GM23338 (cell line): ENCODE measurements around the gene PKD2. TPM values are rescaled to one million over a fixed set of nuclear protein-coding genes. Genes with fewer than 3 reads are reported as not detected.

Experiments
- ATAC-seq: fragments of 200-7000 bp; cut with Tn5 transposase; 3 replicates; pipeline ENCODE4 v1.9.1; 2020
- DNase-seq: peaks from one replicate; pipeline ENCODE4 v3.0.0-alpha.2; 2015; ENCODE audit warnings: low spot score
- H2AFZ ChIP-seq: fragments of 200-600 bp; sonication (generic); 2 replicates; pipeline ENCODE4 v1.8.0; 2016; ENCODE audit warnings: antibody characterized with exemption, mild to moderate bottlenecking, moderate library complexity
- H3F3A ChIP-seq: fragments of 200-600 bp; sonication (generic); replicated peaks from 2 replicates; pipeline ENCODE4 v1.8.0; 2017; ENCODE audit warnings: antibody characterized with exemption, mixed run types, low read depth
- H3K27ac ChIP-seq: fragments of 200-600 bp; sonication (generic); 2 replicates; pipeline ENCODE4 v1.6.1; 2016; ENCODE audit warnings: low read depth
- H3K27me3 ChIP-seq: fragments of 200-600 bp; sonication (generic); 2 replicates; pipeline ENCODE4 v1.8.0; 2016; ENCODE audit warnings: mild to moderate bottlenecking, mixed run types, moderate library complexity; ENCODE audit not compliant: insufficient read depth
- H3K36me3 ChIP-seq: fragments of 200-600 bp; sonication (generic); 2 replicates; pipeline ENCODE4 v1.8.0; 2016; ENCODE audit warnings: mild to moderate bottlenecking; ENCODE audit not compliant: insufficient read depth
- H3K4me1 ChIP-seq: fragments of 200-600 bp; sonication (generic); 2 replicates; pipeline ENCODE4 v1.8.0; 2016; ENCODE audit warnings: mild to moderate bottlenecking, moderate library complexity; ENCODE audit not compliant: insufficient read depth
- H3K4me2 ChIP-seq: fragments of 200-600 bp; sonication (generic); 2 replicates; pipeline ENCODE4 v1.7.1; 2017; ENCODE audit warnings: mixed run types
- H3K4me3 ChIP-seq: fragments of 200-600 bp; sonication (generic); 2 replicates; pipeline ENCODE4 v1.6.1; 2016; ENCODE audit warnings: mixed run types
- H3K79me2 ChIP-seq: fragments of 200-600 bp; sonication (generic); replicated peaks from 2 replicates; pipeline ENCODE4 v1.8.0; 2017; ENCODE audit warnings: mild to moderate bottlenecking; ENCODE audit not compliant: insufficient read depth
- H3K9me2 ChIP-seq: fragments of 200-600 bp; sonication (generic); 2 replicates; pipeline ENCODE4 v1.8.0; 2017; ENCODE audit not compliant: insufficient read depth
- H4K20me1 ChIP-seq: fragments of 200-600 bp; sonication (generic); replicated peaks from 2 replicates; pipeline ENCODE4 v1.8.0; 2017; ENCODE audit warnings: mild to moderate bottlenecking; ENCODE audit not compliant: insufficient read depth
- H3K27ac Mint-ChIP-seq: 2 replicates; pipeline ENCODE4 v1.8.0; 2020; ENCODE audit warnings: inconsistent platforms, mild to moderate bottlenecking, moderate library complexity, mixed read lengths
- H3K27me3 Mint-ChIP-seq: 3 replicates; pipeline ENCODE4 v1.8.0; 2022; ENCODE audit warnings: low read depth, mild to moderate bottlenecking, moderate library complexity, mixed read lengths, inconsistent platforms; ENCODE audit not compliant: insufficient read depth, poor library complexity
- H3K36me3 Mint-ChIP-seq: 3 replicates; pipeline ENCODE4 v1.8.0; 2021; ENCODE audit warnings: low read depth, mild to moderate bottlenecking, inconsistent platforms, moderate library complexity, mixed read lengths
- H3K4me1 Mint-ChIP-seq: 3 replicates; pipeline ENCODE4 v1.8.0; 2020; ENCODE audit warnings: mild to moderate bottlenecking, inconsistent platforms, mixed read lengths
- H3K4me3 Mint-ChIP-seq: 3 replicates; pipeline ENCODE4 v1.8.0; 2021; ENCODE audit warnings: moderate library complexity, mild to moderate bottlenecking, inconsistent platforms, mixed read lengths
- H3K9me3 Mint-ChIP-seq: 3 replicates; pipeline ENCODE4 v1.8.0; 2020; ENCODE audit warnings: moderate library complexity, mild to moderate bottlenecking, inconsistent platforms, mixed read lengths
- CREB1 ChIP-seq: fragments of 250-450 bp; sonication (Bioruptor Pico); IDR thresholded peaks from 2 replicates; pipeline ENCODE4 v1.5.0; 2020; ENCODE audit warnings: low read depth, mild to moderate bottlenecking, moderate library complexity
- EZH2 ChIP-seq: fragments of 200-600 bp; sonication (generic); IDR thresholded peaks from one replicate; pipeline ENCODE4 v1.8.0; 2017; ENCODE audit warnings: antibody characterized with exemption, mild to moderate bottlenecking, low read depth; ENCODE audit not compliant: unreplicated experiment
- EZH2phosphoT487 ChIP-seq: fragments of 200-600 bp; sonication (generic); IDR thresholded peaks from one replicate; pipeline ENCODE4 v1.8.1; 2018; ENCODE audit warnings: antibody characterized with exemption; ENCODE audit not compliant: unreplicated experiment
- JUNB ChIP-seq: IDR thresholded peaks from one replicate; pipeline ENCODE4 v1.6.1; 2016; ENCODE audit warnings: antibody characterized with exemption; ENCODE audit not compliant: unreplicated experiment
- POLR2AphosphoS5 ChIP-seq: IDR thresholded peaks from 2 replicates; pipeline ENCODE4 v1.6.1; 2016; ENCODE audit warnings: antibody characterized with exemption, low read depth
- STAT1 ChIP-seq: IDR thresholded peaks from one replicate; pipeline ENCODE4 v1.6.1; 2016; ENCODE audit warnings: antibody characterized with exemption; ENCODE audit not compliant: unreplicated experiment
- ZNF114 ChIP-seq: fragments of 250-450 bp; sonication (Bioruptor Pico); IDR thresholded peaks from 2 replicates; pipeline ENCODE4 v1.5.0; 2020; ENCODE audit warnings: mild to moderate bottlenecking, moderate library complexity
- ZNF331 ChIP-seq: fragments of 250-450 bp; sonication (Bioruptor Pico); IDR thresholded peaks from 2 replicates; pipeline ENCODE4 v1.5.0; 2020; ENCODE audit warnings: low read depth, mild to moderate bottlenecking, moderate library complexity
- polyA plus RNA-seq: library from polyadenylated mRNA; unstranded; fragments of >200 nt; fragmentation: Nextera tagmentation; extraction: Ambion mirVana; gene quantifications from 2 replicates; pipeline ENCODE4 v1.2.1, GENCODE V29; 2016
- total RNA-seq: library from RNA; depleted of rRNA; stranded (reverse); fragments of >200 nt; shearing (Covaris generic); gene quantifications from 2 replicates; pipeline ENCODE4 v1.2.3, GENCODE V29; 2014
- TF ChIP-seq, protein P1 (sequence below): IDR thresholded peaks from one replicate; pipeline ENCODE4 v1.6.1; 2018; ENCODE audit warnings: antibody characterized with exemption; ENCODE audit not compliant: unreplicated experiment
- TF ChIP-seq, protein P2 (sequence below): fragments of 250-450 bp; sonication (Bioruptor Pico); IDR thresholded peaks from 2 replicates; pipeline ENCODE4 v1.5.0; 2020; ENCODE audit warnings: mild to moderate bottlenecking, moderate library complexity
- TF ChIP-seq, protein P3 (sequence below), 2 experiments: fragments of 200-600 bp in 1 of 2; sonication (generic) in 1 of 2; conservative IDR thresholded peaks; 2 replicates each; pipeline versions ENCODE4 v1.5.1 to v1.6.1; 2016 to 2017; ENCODE audit warnings: antibody characterized with exemption in 2 of 2, low read depth in 2 of 2, mild to moderate bottlenecking in 2 of 2, moderate library complexity in 1 of 2
- TF ChIP-seq, protein P4 (sequence below): IDR thresholded peaks from 2 replicates; pipeline ENCODE4 v1.6.1; 2016; ENCODE audit warnings: antibody characterized with exemption

Gene PKD2
- total and polyA plus RNA-seq, 2 experiments from 2014 or later, result 17.9 to 45.3 TPM

DNA sequence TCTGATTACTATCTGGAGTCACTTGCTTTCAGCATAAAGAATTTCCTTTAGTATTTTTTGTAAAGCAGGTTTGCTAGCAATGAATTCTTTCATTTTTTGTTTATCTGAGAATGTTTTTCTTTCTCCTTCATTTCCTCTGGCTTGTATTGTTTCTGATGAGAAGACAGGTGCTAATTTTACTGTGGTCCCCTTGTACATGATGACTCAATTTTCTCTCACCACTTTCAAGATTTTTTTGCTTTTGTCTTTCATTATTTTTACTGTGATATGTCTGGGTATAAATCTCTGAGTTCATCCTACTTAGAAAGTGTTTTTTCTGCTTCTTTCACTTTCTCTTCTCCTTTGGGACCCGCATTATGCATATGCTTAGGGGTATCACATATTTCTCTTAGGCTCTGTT, 62.6 kb downstream of the PKD2 start:
- Histone ChIP-seq H3F3A (no peaks in the 10 kb centered on the region), H3K36me3 (peaks cover 68% of the 10 kb centered on the region), H3K4me1 (no peaks in the 10 kb centered on the region), H3K9me2 (no peaks in the 10 kb centered on the region), H2AFZ (no peak overlapping the region), H3K4me2 (no peak overlapping the region), H3K4me3 (no peak overlapping the region), H3K79me2 (no peaks in the 10 kb centered on the region), H3K27me3 (no peaks in the 10 kb centered on the region), H3K27ac (no peak overlapping the region), H4K20me1 (no peaks in the 10 kb centered on the region)
- DNase-seq, result no peak
- Mint-ChIP-seq H3K4me3 (no peak overlapping the region), H3K9me3 (peaks cover 3% of the 10 kb centered on the region; the same call in 1 of the 3 replicates), H3K4me1 (no peaks in the 10 kb centered on the region), H3K27me3 (peaks cover 6% of the 10 kb centered on the region), H3K27ac (no peak overlapping the region), H3K36me3 (peaks cover 84% of the 10 kb centered on the region)
- no peak for ATAC-seq
- TF ChIP-seq ZNF331 (CRISPR knock-in tag) (no peak), STAT1 (no peak), JUNB (no peak), ZNF114 (CRISPR knock-in tag) (no peak), CREB1 (no peak), POLR2AphosphoS5 (no peak), EZH2phosphoT487 (no peak), EZH2 (no peak)
- TF ChIP-seq, protein P1, sequence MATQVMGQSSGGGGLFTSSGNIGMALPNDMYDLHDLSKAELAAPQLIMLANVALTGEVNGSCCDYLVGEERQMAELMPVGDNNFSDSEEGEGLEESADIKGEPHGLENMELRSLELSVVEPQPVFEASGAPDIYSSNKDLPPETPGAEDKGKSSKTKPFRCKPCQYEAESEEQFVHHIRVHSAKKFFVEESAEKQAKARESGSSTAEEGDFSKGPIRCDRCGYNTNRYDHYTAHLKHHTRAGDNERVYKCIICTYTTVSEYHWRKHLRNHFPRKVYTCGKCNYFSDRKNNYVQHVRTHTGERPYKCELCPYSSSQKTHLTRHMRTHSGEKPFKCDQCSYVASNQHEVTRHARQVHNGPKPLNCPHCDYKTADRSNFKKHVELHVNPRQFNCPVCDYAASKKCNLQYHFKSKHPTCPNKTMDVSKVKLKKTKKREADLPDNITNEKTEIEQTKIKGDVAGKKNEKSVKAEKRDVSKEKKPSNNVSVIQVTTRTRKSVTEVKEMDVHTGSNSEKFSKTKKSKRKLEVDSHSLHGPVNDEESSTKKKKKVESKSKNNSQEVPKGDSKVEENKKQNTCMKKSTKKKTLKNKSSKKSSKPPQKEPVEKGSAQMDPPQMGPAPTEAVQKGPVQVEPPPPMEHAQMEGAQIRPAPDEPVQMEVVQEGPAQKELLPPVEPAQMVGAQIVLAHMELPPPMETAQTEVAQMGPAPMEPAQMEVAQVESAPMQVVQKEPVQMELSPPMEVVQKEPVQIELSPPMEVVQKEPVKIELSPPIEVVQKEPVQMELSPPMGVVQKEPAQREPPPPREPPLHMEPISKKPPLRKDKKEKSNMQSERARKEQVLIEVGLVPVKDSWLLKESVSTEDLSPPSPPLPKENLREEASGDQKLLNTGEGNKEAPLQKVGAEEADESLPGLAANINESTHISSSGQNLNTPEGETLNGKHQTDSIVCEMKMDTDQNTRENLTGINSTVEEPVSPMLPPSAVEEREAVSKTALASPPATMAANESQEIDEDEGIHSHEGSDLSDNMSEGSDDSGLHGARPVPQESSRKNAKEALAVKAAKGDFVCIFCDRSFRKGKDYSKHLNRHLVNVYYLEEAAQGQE, result no peak
- TF ChIP-seq, protein P2, sequence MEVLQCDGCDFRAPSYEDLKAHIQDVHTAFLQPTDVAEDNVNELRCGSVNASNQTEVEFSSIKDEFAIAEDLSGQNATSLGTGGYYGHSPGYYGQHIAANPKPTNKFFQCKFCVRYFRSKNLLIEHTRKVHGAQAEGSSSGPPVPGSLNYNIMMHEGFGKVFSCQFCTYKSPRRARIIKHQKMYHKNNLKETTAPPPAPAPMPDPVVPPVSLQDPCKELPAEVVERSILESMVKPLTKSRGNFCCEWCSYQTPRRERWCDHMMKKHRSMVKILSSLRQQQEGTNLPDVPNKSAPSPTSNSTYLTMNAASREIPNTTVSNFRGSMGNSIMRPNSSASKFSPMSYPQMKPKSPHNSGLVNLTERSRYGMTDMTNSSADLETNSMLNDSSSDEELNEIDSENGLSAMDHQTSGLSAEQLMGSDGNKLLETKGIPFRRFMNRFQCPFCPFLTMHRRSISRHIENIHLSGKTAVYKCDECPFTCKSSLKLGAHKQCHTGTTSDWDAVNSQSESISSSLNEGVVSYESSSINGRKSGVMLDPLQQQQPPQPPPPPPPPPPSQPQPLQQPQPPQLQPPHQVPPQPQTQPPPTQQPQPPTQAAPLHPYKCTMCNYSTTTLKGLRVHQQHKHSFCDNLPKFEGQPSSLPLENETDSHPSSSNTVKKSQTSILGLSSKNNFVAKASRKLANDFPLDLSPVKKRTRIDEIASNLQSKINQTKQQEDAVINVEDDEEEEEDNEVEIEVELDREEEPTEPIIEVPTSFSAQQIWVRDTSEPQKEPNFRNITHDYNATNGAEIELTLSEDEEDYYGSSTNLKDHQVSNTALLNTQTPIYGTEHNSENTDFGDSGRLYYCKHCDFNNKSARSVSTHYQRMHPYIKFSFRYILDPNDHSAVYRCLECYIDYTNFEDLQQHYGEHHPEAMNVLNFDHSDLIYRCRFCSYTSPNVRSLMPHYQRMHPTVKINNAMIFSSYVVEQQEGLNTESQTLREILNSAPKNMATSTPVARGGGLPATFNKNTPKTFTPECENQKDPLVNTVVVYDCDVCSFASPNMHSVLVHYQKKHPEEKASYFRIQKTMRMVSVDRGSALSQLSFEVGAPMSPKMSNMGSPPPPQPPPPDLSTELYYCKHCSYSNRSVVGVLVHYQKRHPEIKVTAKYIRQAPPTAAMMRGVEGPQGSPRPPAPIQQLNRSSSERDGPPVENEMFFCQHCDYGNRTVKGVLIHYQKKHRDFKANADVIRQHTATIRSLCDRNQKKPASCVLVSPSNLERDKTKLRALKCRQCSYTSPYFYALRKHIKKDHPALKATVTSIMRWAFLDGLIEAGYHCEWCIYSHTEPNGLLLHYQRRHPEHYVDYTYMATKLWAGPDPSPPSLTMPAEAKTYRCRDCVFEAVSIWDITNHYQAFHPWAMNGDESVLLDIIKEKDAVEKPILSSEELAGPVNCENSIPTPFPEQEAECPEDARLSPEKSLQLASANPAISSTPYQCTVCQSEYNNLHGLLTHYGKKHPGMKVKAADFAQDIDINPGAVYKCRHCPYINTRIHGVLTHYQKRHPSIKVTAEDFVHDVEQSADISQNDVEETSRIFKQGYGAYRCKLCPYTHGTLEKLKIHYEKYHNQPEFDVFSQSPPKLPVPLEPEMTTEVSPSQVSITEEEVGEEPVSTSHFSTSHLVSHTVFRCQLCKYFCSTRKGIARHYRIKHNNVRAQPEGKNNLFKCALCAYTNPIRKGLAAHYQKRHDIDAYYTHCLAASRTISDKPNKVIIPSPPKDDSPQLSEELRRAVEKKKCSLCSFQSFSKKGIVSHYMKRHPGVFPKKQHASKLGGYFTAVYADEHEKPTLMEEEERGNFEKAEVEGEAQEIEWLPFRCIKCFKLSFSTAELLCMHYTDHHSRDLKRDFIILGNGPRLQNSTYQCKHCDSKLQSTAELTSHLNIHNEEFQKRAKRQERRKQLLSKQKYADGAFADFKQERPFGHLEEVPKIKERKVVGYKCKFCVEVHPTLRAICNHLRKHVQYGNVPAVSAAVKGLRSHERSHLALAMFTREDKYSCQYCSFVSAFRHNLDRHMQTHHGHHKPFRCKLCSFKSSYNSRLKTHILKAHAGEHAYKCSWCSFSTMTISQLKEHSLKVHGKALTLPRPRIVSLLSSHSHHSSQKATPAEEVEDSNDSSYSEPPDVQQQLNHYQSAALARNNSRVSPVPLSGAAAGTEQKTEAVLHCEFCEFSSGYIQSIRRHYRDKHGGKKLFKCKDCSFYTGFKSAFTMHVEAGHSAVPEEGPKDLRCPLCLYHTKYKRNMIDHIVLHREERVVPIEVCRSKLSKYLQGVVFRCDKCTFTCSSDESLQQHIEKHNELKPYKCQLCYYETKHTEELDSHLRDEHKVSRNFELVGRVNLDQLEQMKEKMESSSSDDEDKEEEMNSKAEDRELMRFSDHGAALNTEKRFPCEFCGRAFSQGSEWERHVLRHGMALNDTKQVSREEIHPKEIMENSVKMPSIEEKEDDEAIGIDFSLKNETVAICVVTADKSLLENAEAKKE (CRISPR knock-in tag), result no peak
- TF ChIP-seq, protein P3, sequence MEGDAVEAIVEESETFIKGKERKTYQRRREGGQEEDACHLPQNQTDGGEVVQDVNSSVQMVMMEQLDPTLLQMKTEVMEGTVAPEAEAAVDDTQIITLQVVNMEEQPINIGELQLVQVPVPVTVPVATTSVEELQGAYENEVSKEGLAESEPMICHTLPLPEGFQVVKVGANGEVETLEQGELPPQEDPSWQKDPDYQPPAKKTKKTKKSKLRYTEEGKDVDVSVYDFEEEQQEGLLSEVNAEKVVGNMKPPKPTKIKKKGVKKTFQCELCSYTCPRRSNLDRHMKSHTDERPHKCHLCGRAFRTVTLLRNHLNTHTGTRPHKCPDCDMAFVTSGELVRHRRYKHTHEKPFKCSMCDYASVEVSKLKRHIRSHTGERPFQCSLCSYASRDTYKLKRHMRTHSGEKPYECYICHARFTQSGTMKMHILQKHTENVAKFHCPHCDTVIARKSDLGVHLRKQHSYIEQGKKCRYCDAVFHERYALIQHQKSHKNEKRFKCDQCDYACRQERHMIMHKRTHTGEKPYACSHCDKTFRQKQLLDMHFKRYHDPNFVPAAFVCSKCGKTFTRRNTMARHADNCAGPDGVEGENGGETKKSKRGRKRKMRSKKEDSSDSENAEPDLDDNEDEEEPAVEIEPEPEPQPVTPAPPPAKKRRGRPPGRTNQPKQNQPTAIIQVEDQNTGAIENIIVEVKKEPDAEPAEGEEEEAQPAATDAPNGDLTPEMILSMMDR (conservative IDR thresholded peaks at IDR 0.05; ENCODE audit: low read depth in 2 of 2), result no peak
- TF ChIP-seq, protein P4, sequence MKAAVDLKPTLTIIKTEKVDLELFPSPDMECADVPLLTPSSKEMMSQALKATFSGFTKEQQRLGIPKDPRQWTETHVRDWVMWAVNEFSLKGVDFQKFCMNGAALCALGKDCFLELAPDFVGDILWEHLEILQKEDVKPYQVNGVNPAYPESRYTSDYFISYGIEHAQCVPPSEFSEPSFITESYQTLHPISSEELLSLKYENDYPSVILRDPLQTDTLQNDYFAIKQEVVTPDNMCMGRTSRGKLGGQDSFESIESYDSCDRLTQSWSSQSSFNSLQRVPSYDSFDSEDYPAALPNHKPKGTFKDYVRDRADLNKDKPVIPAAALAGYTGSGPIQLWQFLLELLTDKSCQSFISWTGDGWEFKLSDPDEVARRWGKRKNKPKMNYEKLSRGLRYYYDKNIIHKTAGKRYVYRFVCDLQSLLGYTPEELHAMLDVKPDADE, result no peak
